C4-2B (cell line): ENCODE results near the gene CCDC170.

Experiments
- H3K27ac ChIP-seq: fragments of 450-650 bp; 2 replicates; pipeline ENCODE4 v1.5.1; 2017
- CTCF ChIP-seq: fragments of 450-650 bp; conservative IDR thresholded peaks from 2 replicates; pipeline ENCODE4 v1.5.1; 2017; ENCODE audit warnings: mild to moderate bottlenecking
- ZFX ChIP-seq: fragments of 450-650 bp; IDR thresholded peaks from 2 replicates; pipeline ENCODE4 v1.6.1; 2017

CCDC170 gene

DNA sequence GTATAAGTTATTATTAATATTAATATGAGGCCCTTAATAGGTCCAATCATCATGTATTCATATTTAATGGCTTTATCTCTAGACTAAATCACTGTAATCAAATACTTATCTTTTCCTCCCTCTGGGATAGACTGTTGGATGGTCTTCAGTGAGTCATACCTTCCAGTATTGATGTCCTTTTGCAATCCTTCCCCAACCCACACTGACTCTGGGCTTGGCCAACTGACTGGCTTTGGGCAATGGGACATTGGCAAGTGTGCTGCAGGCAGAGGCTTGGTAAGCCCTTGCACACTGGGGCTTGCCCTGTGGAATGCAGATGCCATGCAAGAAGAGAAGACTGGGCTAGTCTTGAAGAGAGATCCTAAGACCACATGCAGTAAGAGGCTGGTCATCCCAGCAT is 136.6 kb downstream of the CCDC170 start:
- no peak overlapping the region for H3K27ac ChIP-seq
- no peak for TF ChIP-seq CTCF
- TF ChIP-seq ZFX, result no peak

DNA sequence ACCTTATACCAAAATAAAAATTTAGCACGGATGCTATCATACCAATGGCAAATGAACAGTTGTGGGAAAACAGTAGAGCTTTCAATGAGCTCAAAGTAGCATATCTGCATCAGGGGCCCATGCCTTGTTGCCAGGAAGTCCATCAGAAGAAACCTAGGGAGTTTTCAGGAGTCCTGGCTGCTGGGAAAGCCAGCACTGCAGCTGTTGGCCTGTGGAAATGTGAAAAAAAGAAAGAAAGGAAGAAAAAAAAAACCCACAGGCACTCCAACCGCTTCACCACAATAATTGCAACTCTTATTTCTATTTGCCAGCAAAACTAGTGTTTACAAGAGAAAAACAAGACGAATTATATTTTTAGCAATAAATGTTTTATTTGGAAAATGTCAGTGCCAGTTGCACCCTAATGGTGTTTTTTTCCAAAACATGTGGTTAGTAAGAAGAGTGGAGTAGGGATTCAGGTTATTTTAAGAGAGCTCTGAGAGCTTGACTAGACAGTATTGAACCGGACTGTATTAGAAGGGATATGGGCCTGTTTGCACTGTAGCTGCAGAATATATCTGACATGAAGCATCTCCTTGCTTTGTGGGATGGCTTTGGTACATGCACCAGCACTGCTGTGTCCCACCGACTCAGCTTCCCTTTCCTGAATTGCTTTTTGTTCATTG is 137.3 kb downstream of the CCDC170 start:
- TF ChIP-seq CTCF (no peak), ZFX (no peak)
- no peak overlapping the region for H3K27ac ChIP-seq

GRCh38 chr6:151632415-151632987 is 138.7 kb downstream of the CCDC170 start:
- TF ChIP-seq ZFX, result no peak
- TF ChIP-seq CTCF, result no peak
- H3K27ac ChIP-seq, result no peak overlapping the region

DNA sequence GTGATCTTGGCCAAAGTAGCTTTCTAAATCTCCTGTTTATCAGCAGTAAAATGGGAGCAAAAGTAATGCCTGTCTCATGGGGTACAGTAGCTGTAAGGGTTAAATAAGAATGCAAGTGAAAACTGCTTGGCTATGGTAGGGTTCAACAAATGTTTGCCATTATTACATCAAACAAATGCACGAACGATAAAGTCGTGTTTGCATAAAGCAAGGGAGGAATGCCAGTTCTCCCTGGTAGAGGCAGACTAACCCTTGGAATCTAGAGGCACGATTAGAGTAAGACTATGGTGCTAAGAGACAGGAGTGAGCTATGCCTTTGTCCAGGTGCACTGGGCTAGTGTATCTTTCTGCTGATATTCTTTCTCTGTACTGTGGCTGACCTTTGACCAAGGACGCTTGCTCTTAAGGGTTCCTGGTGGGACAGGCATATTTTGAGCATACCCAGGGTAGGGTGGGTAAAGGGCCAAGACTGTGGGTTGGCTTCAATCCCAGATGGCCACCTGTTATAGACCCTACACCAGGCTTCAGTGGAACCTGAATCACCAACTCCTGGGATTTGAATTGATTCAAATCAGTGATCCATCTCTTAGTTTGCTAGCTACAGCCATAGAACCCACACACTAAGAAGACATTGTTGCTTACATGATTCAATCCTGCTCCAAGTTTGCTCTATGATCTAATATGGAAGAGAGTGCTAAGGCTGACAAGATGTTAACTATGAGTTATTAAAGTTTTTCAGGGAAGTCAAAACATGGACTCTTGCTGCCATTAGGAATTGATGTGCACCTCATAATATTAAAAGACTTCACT is 139.9 kb downstream of the CCDC170 start:
- TF ChIP-seq CTCF (no peak), ZFX (no peak)
- no peak overlapping the region for H3K27ac ChIP-seq

DNA sequence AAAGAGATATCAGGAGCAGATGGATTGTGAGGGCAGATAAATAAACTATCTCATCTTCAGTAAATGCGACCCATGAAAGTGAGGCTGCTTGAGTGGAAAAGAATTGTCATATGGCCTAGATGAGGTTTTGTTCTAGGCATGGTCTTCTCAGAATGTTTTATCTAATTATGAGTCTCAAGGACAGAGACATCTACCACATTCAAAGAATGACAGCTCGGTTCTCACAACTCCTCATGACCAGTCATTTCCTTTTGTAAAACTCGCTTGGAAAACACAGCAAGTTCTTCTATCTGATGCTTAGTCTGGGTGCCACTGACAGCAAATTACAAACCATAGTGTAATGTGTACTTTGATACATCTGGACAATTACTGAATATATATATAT is 140.5 kb downstream of the CCDC170 start:
- no peak for TF ChIP-seq ZFX
- no peak for TF ChIP-seq CTCF
- no peak overlapping the region for H3K27ac ChIP-seq

DNA sequence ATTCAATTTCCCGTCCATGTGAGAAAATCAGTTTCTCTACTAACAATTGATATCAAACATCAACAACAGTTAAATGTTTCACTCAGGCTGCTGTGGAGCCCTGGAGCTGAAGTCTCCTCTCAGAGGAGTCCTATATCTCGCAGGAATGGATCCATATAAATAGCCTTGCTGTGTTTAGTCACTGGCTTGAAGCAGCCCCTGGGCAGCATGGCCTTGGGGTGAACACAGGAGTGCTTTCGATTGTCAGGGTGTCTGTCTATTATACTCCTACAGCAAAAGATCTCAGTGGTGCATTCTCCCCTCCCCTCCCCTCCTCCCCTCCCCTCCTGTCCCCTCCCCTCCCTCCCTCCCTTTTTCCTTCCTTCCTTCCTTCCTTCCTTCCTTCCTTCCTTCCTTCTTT is 141.9 kb downstream of the CCDC170 start:
- no peak overlapping the region for H3K27ac ChIP-seq
- TF ChIP-seq CTCF, result no peak
- no peak for TF ChIP-seq ZFX

GRCh38 chr6:151637814-151638213 is 144.0 kb downstream of the CCDC170 start:
- H3K27ac ChIP-seq, result no peak overlapping the region
- TF ChIP-seq CTCF, result no peak
